ENCODE results near the gene DMRTC2. TPM values are rescaled to one million over a fixed set of nuclear protein-coding genes. Genes with fewer than 3 reads are reported as not detected.

The DMRTC2 gene
- polyA plus RNA-seq, 1 experiment, result not detected

GRCh38 chr19:41876847-41877832 lies 32.3 kb downstream of the DMRTC2 start, which contains the start of gene CD79A:
Gene CD79A, plus strand, starts transcription at chr19:41877279. Its CDS starts 26 bp downstream, at chr19:41877305.
- ChIA-PET CTCF (no interaction called here), POLR2A (no interaction called here)
- Histone ChIP-seq H3K27me3 (ENCODE audit: control insufficient read depth, insufficient read depth, low read length) (peaks cover 24% of the 10 kb centered on the region), H3K27ac (ENCODE audit: low read depth, low read length) (no peak within 1 kb of the TSS), H3K9me3 (ENCODE audit: control insufficient read depth, insufficient read depth, low read length) (no peaks in the 10 kb centered on the region), H3K4me3 (ENCODE audit: low read depth, low read length) (no peak within 1 kb of the TSS)
- no peak for TF ChIP-seq CTCF (IDR thresholded peaks at IDR 0.05; ENCODE audit: low read depth, low read length)
- no peak for DNase-seq (ENCODE audit: low read depth, low spot score)

GRCh38 chr19:41877916-41878905 lies 33.4 kb downstream of the DMRTC2 start:
- H3K27me3 ChIP-seq (ENCODE audit: control insufficient read depth, insufficient read depth, low read length), result peaks cover 24% of the 10 kb centered on the region
- ChIA-PET CTCF (no interaction called here), POLR2A (no interaction called here)
- DNase-seq (ENCODE audit: low read depth, low spot score), result no peak
- H3K4me3 ChIP-seq (ENCODE audit: low read depth, low read length), result no peak overlapping the region
- no peak for TF ChIP-seq CTCF (IDR thresholded peaks at IDR 0.05; ENCODE audit: low read depth, low read length)
- no peak overlapping the region for H3K27ac ChIP-seq (ENCODE audit: low read depth, low read length)
- 0 out of 2 replicates have a peak, but pooled peaks cover 1% of the 10 kb centered on the region for H3K9me3 ChIP-seq (ENCODE audit: control insufficient read depth, insufficient read depth, low read length)

- Histone ChIP-seq H3K4me3 (ENCODE audit: low read depth, low read length) (no peak overlapping the region), H3K27me3 (ENCODE audit: control insufficient read depth, insufficient read depth, low read length) (peaks cover 24% of the 10 kb centered on the region), H3K27ac (ENCODE audit: low read depth, low read length) (no peak overlapping the region), H3K9me3 (ENCODE audit: control insufficient read depth, insufficient read depth, low read length) (0 out of 2 replicates have a peak, but pooled peaks cover 4% of the 10 kb centered on the region)
- CTCF ChIA-PET, result no interaction called here
- no peak for TF ChIP-seq CTCF (IDR thresholded peaks at IDR 0.05; ENCODE audit: low read depth, low read length)
- POLR2A ChIA-PET, result no interaction called here
- DNase-seq (ENCODE audit: low read depth, low spot score), result no peak
Observed at GRCh38 chr19:41879080-41879479, 34.2 kb downstream of the DMRTC2 start.

- TF ChIP-seq CTCF (IDR thresholded peaks at IDR 0.05; ENCODE audit: low read depth, low read length), result no peak
- Histone ChIP-seq H3K27ac (ENCODE audit: low read depth, low read length) (no peak overlapping the region), H3K9me3 (ENCODE audit: control insufficient read depth, insufficient read depth, low read length) (0 out of 2 replicates have a peak, but pooled peaks cover 4% of the 10 kb centered on the region), H3K27me3 (ENCODE audit: control insufficient read depth, insufficient read depth, low read length) (peaks cover 24% of the 10 kb centered on the region), H3K4me3 (ENCODE audit: low read depth, low read length) (no peak overlapping the region)
- POLR2A ChIA-PET, result no interaction called here
- no peak for DNase-seq (ENCODE audit: low read depth, low spot score)
- CTCF ChIA-PET, result no interaction called here
Observed at GRCh38 chr19:41879670-41880328, 35.0 kb downstream of the DMRTC2 start.
